Measurements from ENCODE around the gene GLP1R. TPM values are rescaled to one million over a fixed set of nuclear protein-coding genes. Genes with fewer than 3 reads are reported as not detected.

GLP1R gene
- total RNA-seq, 4 donors from 2014 or later, result not detected

- no peak for TF ChIP-seq EP300 (IDR thresholded peaks at IDR 0.05)
- TF ChIP-seq CTCF (IDR thresholded peaks at IDR 0.05), result no peak
- no peak for TF ChIP-seq POLR2A (IDR thresholded peaks at IDR 0.05; ENCODE audit: low read depth)
- peak in 1 of 2 donors; percentile 9 for TF ChIP-seq POLR2AphosphoS5 (IDR thresholded peaks at IDR 0.05)
- DNase-seq (ENCODE audit: extremely low spot score), result no peak
- Histone ChIP-seq H3K36me3 (no peaks in the 10 kb centered on the region), H3K27me3 (peaks cover 0 to 14% (median 0%) of the 10 kb centered on the region in 4 donors), H3K4me1 (peaks cover 9 to 19% (median 13%) of the 10 kb centered on the region in 4 donors), H3K4me3 (no peak overlapping the region), H3K27ac (replicated peaks in 1 of 4) (no peak overlapping the region), H3K9me3 (no peaks in the 10 kb centered on the region)
- WGBS, result 48% methylated on average over 3 of the region's 7 CpGs
- intact Hi-C loops (cut with DNase I), result no loop called here
These were observed 35.9 kb downstream of the GLP1R start for GRCh38 chr6:39084506-39084905.

- TF ChIP-seq CTCF (IDR thresholded peaks at IDR 0.05), result no peak
- TF ChIP-seq POLR2A (IDR thresholded peaks at IDR 0.05; ENCODE audit: low read depth), result no peak
- TF ChIP-seq EP300 (IDR thresholded peaks at IDR 0.05), result no peak
- TF ChIP-seq POLR2AphosphoS5 (IDR thresholded peaks at IDR 0.05), result no peak
- H3K36me3 ChIP-seq, result no peaks in the 10 kb centered on the region
- no peak for DNase-seq (ENCODE audit: extremely low spot score)
- no peak overlapping the region for H3K27ac ChIP-seq (replicated peaks in 1 of 4)
- H3K27me3 ChIP-seq, result peaks cover 0 to 14% (median 0%) of the 10 kb centered on the region in 4 donors
- intact Hi-C loops (cut with DNase I), result loop anchor here (5.0 kb wide), 1 partner anchor 217 kb away; no protein-coding TSS in a partner anchor
- no peak overlapping the region for H3K4me3 ChIP-seq
- peaks cover 10 to 19% (median 13%) of the 10 kb centered on the region in 4 donors for H3K4me1 ChIP-seq
- 68% methylated on average over 5 of the region's 5 CpGs for WGBS
- no peaks in the 10 kb centered on the region for H3K9me3 ChIP-seq
These were observed 36.7 kb downstream of the GLP1R start for GRCh38 chr6:39085129-39085797.

- no peak for DNase-seq (ENCODE audit: extremely low spot score)
- no peak overlapping the region for H3K4me3 ChIP-seq
- H3K9me3 ChIP-seq, result no peaks in the 10 kb centered on the region
- no peak for TF ChIP-seq CTCF (IDR thresholded peaks at IDR 0.05)
- TF ChIP-seq POLR2AphosphoS5 (IDR thresholded peaks at IDR 0.05), result no peak
- TF ChIP-seq POLR2A (IDR thresholded peaks at IDR 0.05; ENCODE audit: low read depth), result no peak
- TF ChIP-seq EP300 (IDR thresholded peaks at IDR 0.05), result no peak
- H3K4me1 ChIP-seq, result peaks cover 10 to 19% (median 13%) of the 10 kb centered on the region in 4 donors
- 81% methylated on average over 7 of the region's 7 CpGs for WGBS
- intact Hi-C loops (cut with DNase I), result loop anchor here (5.0 kb wide), 1 partner anchor 216 kb away; no protein-coding TSS in a partner anchor
- peaks cover 0 to 14% (median 0%) of the 10 kb centered on the region in 4 donors for H3K27me3 ChIP-seq
- H3K27ac ChIP-seq (replicated peaks in 1 of 4), result no peak overlapping the region
- no peaks in the 10 kb centered on the region for H3K36me3 ChIP-seq
These were observed 37.7 kb downstream of the GLP1R start for GRCh38 chr6:39086294-39086693.

- intact Hi-C loops (cut with DNase I), result loop anchor here (5.0 kb wide), 1 partner anchor 216 kb away; no protein-coding TSS in a partner anchor
- 72% methylated on average over 6 of the region's 6 CpGs for WGBS
- peaks cover 10 to 19% (median 13%) of the 10 kb centered on the region in 4 donors for H3K4me1 ChIP-seq
- peak; percentile 64 for DNase-seq (ENCODE audit: extremely low spot score)
- no peak overlapping the region for H3K4me3 ChIP-seq
- peaks cover 0 to 14% (median 0%) of the 10 kb centered on the region in 4 donors for H3K27me3 ChIP-seq
- TF ChIP-seq POLR2AphosphoS5 (IDR thresholded peaks at IDR 0.05) (no peak), CTCF (IDR thresholded peaks at IDR 0.05) (no peak), EP300 (IDR thresholded peaks at IDR 0.05) (no peak), POLR2A (IDR thresholded peaks at IDR 0.05; ENCODE audit: low read depth) (no peak)
- no peak overlapping the region for H3K27ac ChIP-seq (replicated peaks in 1 of 4)
- H3K36me3 ChIP-seq, result no peaks in the 10 kb centered on the region
- H3K9me3 ChIP-seq, result no peaks in the 10 kb centered on the region
These were observed 38.1 kb downstream of the GLP1R start for GRCh38 chr6:39086711-39087110.

Measured in esophagus muscularis mucosa (tissue), 4 donors.